IMR-90 (cell line): ENCODE data around the gene RELN. TPM values are rescaled to one million over a fixed set of nuclear protein-coding genes. Genes with fewer than 3 reads are reported as not detected.

ENCODE experiments used
- ATAC-seq: fragments of 200-7000 bp; cut with Tn5 transposase; 2 replicates; pipeline ENCODE4 v1.9.1; 2020; ENCODE audit warnings: low read depth, mild to moderate bottlenecking, moderate library complexity
- BruUV-seq: library from RNA; stranded (reverse); fragments of 400-500 nt; replicated peaks from 2 replicates; lab custom pipeline; 2021; lab: Mats Ljungman, UMichigan
- CTCF ChIA-PET: fragments of 300-600 bp; formaldehyde crosslinking; extraction: SDS; loops from one replicate; lab custom pipeline; 2021; ENCODE audit warnings: antibody characterized with exemption; lab: Yijun Ruan, JAX
- POLR2A ChIA-PET: fragments of 300-600 bp; sonication (Branson Sonifier 250); formaldehyde crosslinking; loops from one replicate; lab custom pipeline; 2022; ENCODE audit warnings: antibody characterized with exemption; ENCODE audit not compliant: unreplicated experiment; lab: Charles Lee
- DNase-seq: peaks from one replicate; pipeline ENCODE4 v3.0.0; 2013
- H2AFZ ChIP-seq: replicated peaks from 2 replicates; pipeline ENCODE3; 2013; ENCODE audit warnings: low read length, mild to moderate bottlenecking; ENCODE audit not compliant: poor library complexity
- H2AK5ac ChIP-seq: 2 replicates; pipeline ENCODE4 v1.6.1; 2013; ENCODE audit warnings: low read depth, low read length, inconsistent platforms
- H2AK9ac ChIP-seq: replicated peaks from 2 replicates; pipeline ENCODE3; 2013; ENCODE audit warnings: mild to moderate bottlenecking, low read depth, low read length, moderate library complexity; ENCODE audit not compliant: poor library complexity
- H2BK120ac ChIP-seq: 2 replicates; pipeline ENCODE4 v1.6.1; 2013; ENCODE audit warnings: low read depth, low read length, inconsistent platforms
- H2BK15ac ChIP-seq: 3 replicates; pipeline ENCODE4 v1.6.1; 2013; ENCODE audit warnings: low read depth, low read length, inconsistent platforms
- H2BK20ac ChIP-seq: 2 replicates; pipeline ENCODE4 v1.6.1; 2013; ENCODE audit warnings: low read depth, mild to moderate bottlenecking, inconsistent platforms, low read length, moderate library complexity
- H2BK5ac ChIP-seq: 2 replicates; pipeline ENCODE4 v1.6.1; 2013; ENCODE audit warnings: mild to moderate bottlenecking, low read depth, low read length, inconsistent platforms; ENCODE audit not compliant: poor library complexity, severe bottlenecking
- H3K14ac ChIP-seq: replicated peaks from 2 replicates; pipeline ENCODE4 v1.6.1; 2013; ENCODE audit warnings: low read depth, low read length, inconsistent platforms
- H3K18ac ChIP-seq: 2 replicates; pipeline ENCODE4 v1.6.1; 2013; ENCODE audit warnings: low read depth, low read length, control low read depth
- H3K23ac ChIP-seq: 2 replicates; pipeline ENCODE4 v1.6.1; 2013; ENCODE audit warnings: low read depth, low read length, inconsistent platforms
- H3K27ac ChIP-seq: 2 replicates; pipeline ENCODE4 v1.5.1; 2013; ENCODE audit warnings: mild to moderate bottlenecking, control low read depth, low read length; ENCODE audit not compliant: insufficient read depth
- H3K27me3 ChIP-seq: 2 replicates; pipeline ENCODE4 v1.6.1; 2013; ENCODE audit warnings: low read length; ENCODE audit not compliant: control insufficient read depth, insufficient read depth
- H3K36me3 ChIP-seq: 2 replicates; pipeline ENCODE4 v1.6.1; 2013; ENCODE audit warnings: low read length, mixed read lengths; ENCODE audit not compliant: control insufficient read depth, insufficient read depth
- H3K4ac ChIP-seq: 2 replicates; pipeline ENCODE4 v1.6.1; 2013; ENCODE audit warnings: low read depth, low read length, inconsistent platforms
- H3K4me1 ChIP-seq: 2 replicates; pipeline ENCODE4 v1.6.1; 2013; ENCODE audit warnings: low read length, mixed read lengths; ENCODE audit not compliant: control insufficient read depth, insufficient read depth
- H3K4me2 ChIP-seq: 2 replicates; pipeline ENCODE4 v1.6.1; 2013; ENCODE audit warnings: low read depth, mild to moderate bottlenecking, control low read depth, low read length, moderate library complexity
- H3K4me3 ChIP-seq: 2 replicates; pipeline ENCODE4 v1.5.1; 2013; ENCODE audit warnings: low read depth, mild to moderate bottlenecking, control low read depth, low read length, moderate library complexity; ENCODE audit not compliant: insufficient read depth
- H3K56ac ChIP-seq: 2 replicates; pipeline ENCODE4 v1.6.1; 2013; ENCODE audit warnings: low read length, inconsistent platforms; ENCODE audit not compliant: insufficient read depth; ENCODE audit errors: extremely low read depth
- H3K79me1 ChIP-seq, 2 experiments: 2 replicates each; pipeline ENCODE4 v1.6.1; 2013; ENCODE audit warnings: low read length in 2 of 2, inconsistent platforms in 1 of 2, low read depth in 1 of 2
- H3K9ac ChIP-seq: 2 replicates; pipeline ENCODE4 v1.6.1; 2013; ENCODE audit warnings: low read depth, low read length, control low read depth
- H3K9me1 ChIP-seq: 2 replicates; pipeline ENCODE4 v1.6.1; 2013; ENCODE audit warnings: low read length, inconsistent platforms; ENCODE audit not compliant: insufficient read depth
- H3K9me3 ChIP-seq: 2 replicates; pipeline ENCODE4 v1.6.1; 2013; ENCODE audit warnings: low read length; ENCODE audit not compliant: control insufficient read depth, insufficient read depth
- H4K20me1 ChIP-seq: 2 replicates; pipeline ENCODE4 v1.6.1; 2013; ENCODE audit warnings: low read length, inconsistent platforms; ENCODE audit not compliant: insufficient read depth
- H4K5ac ChIP-seq: 2 replicates; pipeline ENCODE4 v1.6.1; 2013; ENCODE audit warnings: mild to moderate bottlenecking, low read depth, low read length, control low read depth
- H4K8ac ChIP-seq, 2 experiments: 2 replicates each; pipeline ENCODE4 v1.6.1; 2013; ENCODE audit warnings: low read depth in 2 of 2, low read length in 2 of 2, control low read depth in 1 of 2, inconsistent platforms in 1 of 2
- H4K91ac ChIP-seq: 2 replicates; pipeline ENCODE4 v1.6.1; 2013; ENCODE audit warnings: low read depth, low read length, inconsistent platforms; ENCODE audit not compliant: insufficient read depth
- BHLHE40 ChIP-seq: fragments of 150-350 bp; IDR thresholded peaks from 2 replicates; pipeline ENCODE4 v1.6.1; 2016; ENCODE audit warnings: mild to moderate bottlenecking, low read depth, low read length
- CEBPB ChIP-seq: IDR thresholded peaks from 2 replicates; pipeline ENCODE4 v1.6.1; 2012; ENCODE audit warnings: low read depth, low read length, improper control_type of control experiment
- CHD1 ChIP-seq: IDR thresholded peaks from 2 replicates; pipeline ENCODE4 v1.6.1; 2012; ENCODE audit warnings: low read depth, low read length, improper control_type of control experiment
- CTCF ChIP-seq: conservative IDR thresholded peaks from 2 replicates; pipeline ENCODE4 v1.5.1; 2012; ENCODE audit warnings: mild to moderate bottlenecking, low read depth, low read length, improper control_type of control experiment
- ELK1 ChIP-seq: fragments of 150-350 bp; IDR thresholded peaks from 2 replicates; pipeline ENCODE4 v1.6.1; 2016; ENCODE audit warnings: low read depth, mild to moderate bottlenecking, low read length, moderate library complexity, borderline replicate concordance
- FOS ChIP-seq: fragments of 150-350 bp; IDR thresholded peaks from 2 replicates; pipeline ENCODE4 v1.6.1; 2016; ENCODE audit warnings: low read depth, low read length
- MAFK ChIP-seq: IDR thresholded peaks from 2 replicates; pipeline ENCODE4 v1.6.1; 2012; ENCODE audit warnings: low read depth, low read length, improper control_type of control experiment
- MAZ ChIP-seq: IDR thresholded peaks from 2 replicates; pipeline ENCODE4 v1.6.1; 2012; ENCODE audit warnings: low read depth, mild to moderate bottlenecking, low read length, improper control_type of control experiment, moderate library complexity, borderline replicate concordance
- MXI1 ChIP-seq: IDR thresholded peaks from 2 replicates; pipeline ENCODE4 v1.6.1; 2012; ENCODE audit warnings: low read depth, mild to moderate bottlenecking, low read length, moderate library complexity, borderline replicate concordance
- NFE2L2 ChIP-seq: fragments of 150-350 bp; IDR thresholded peaks from 2 replicates; pipeline ENCODE4 v1.6.1; 2016; ENCODE audit warnings: low read depth, mild to moderate bottlenecking, low read length
- POLR2A ChIP-seq: IDR thresholded peaks from 2 replicates; pipeline ENCODE4 v1.6.1; 2012; ENCODE audit warnings: mild to moderate bottlenecking, low read depth, low read length
- RAD21 ChIP-seq: IDR thresholded peaks from 2 replicates; pipeline ENCODE4 v1.6.1; 2012; ENCODE audit warnings: low read length, improper control_type of control experiment
- RCOR1 ChIP-seq: IDR thresholded peaks from 2 replicates; pipeline ENCODE4 v1.6.1; 2012; ENCODE audit warnings: mild to moderate bottlenecking, low read length, improper control_type of control experiment; ENCODE audit not compliant: insufficient replicate concordance
- RFX5 ChIP-seq: IDR thresholded peaks from 2 replicates; pipeline ENCODE4 v1.8.0; 2012; ENCODE audit warnings: low read depth, mild to moderate bottlenecking, low read length, moderate library complexity
- SMC3 ChIP-seq: fragments of 150-350 bp; IDR thresholded peaks from 2 replicates; pipeline ENCODE4 v1.6.1; 2016; ENCODE audit warnings: low read depth, mild to moderate bottlenecking, antibody characterized with exemption, low read length, moderate library complexity
- USF2 ChIP-seq: fragments of 150-350 bp; IDR thresholded peaks from 2 replicates; pipeline ENCODE4 v1.6.1; 2017; ENCODE audit warnings: mild to moderate bottlenecking, antibody characterized with exemption, low read length, low read depth
- WGBS, 2 experiments: methylation state at CpG; one replicate each; pipeline versions ENCODE4 v1.1.5 to v1.1.7; 2013; ENCODE audit warnings: missing lambda C conversion rate in 2 of 2; ENCODE audit not compliant: insufficient read length in 1 of 2; ENCODE audit errors: extremely low coverage in 2 of 2; 5-methylcytosine and 5-hydroxymethylcytosine counted together
- dilution Hi-C: fragments of 300-500 bp; cut with HindIII; formaldehyde crosslinking; loops from one replicate; pipeline ENCODE4 v1.14.3; 2018; ENCODE audit warnings: low sequenced_read_pairs; ENCODE audit not compliant: unreplicated experiment
- in situ Hi-C: fragments of 300-500 bp; cut with MboI; formaldehyde crosslinking; loops from 3 replicates; pipeline ENCODE4 v1.14.3; 2019; ENCODE audit warnings: low sequenced_read_pairs, inconsistent platforms, mixed read lengths
- intact Hi-C: fragments of 100-400 bp; cut with micrococcal nuclease; formaldehyde crosslinking; loops from 2 replicates; pipeline ENCODE4 v1.10.0; 2022
- polyA plus RNA-seq, 3 experiments: library from polyadenylated mRNA; depleted of rRNA; stranded (reverse); fragments of >200 nt; gene quantifications; 2 replicates each; pipeline ENCODE4 v1.2.3, GENCODE V29; 2012; ENCODE audit warnings: low replicate concordance in 1 of 3
- total RNA-seq: library from RNA; depleted of rRNA; stranded (reverse); fragments of >200 nt; gene quantifications from 2 replicates; pipeline ENCODE4 v1.2.3, GENCODE V29; 2012

The RELN gene
- total and polyA plus RNA-seq, 2 of the 4 experiments (the other 2 are of a cell fraction) = 14.7 to 23.7 TPM

GRCh38 chr7:103762877-103763276, 226.6 kb downstream of the RELN start:
- Histone ChIP-seq H2AK9ac (no peak overlapping the region), H2AFZ (no peak overlapping the region), H4K5ac (no peak overlapping the region), H3K18ac (no peak overlapping the region), H3K9me3 (no peaks in the 10 kb centered on the region), H3K4me2 (no peak overlapping the region), H3K36me3 (no peaks in the 10 kb centered on the region), H3K79me1 (no peaks in the 10 kb centered on the region), H3K56ac (no peak overlapping the region), H3K27ac (no peak overlapping the region), H3K27me3 (no peaks in the 10 kb centered on the region), H2BK120ac (no peak overlapping the region), H3K9me1 (peaks cover 6% of the 10 kb centered on the region; the same call in 1 of the 2 replicates), H3K4me3 (no peak overlapping the region), H3K4ac (no peak overlapping the region), H3K9ac (no peak overlapping the region), H3K14ac (no peak overlapping the region), H4K8ac (no peak overlapping the region), H2AK5ac (no peak overlapping the region), H2BK15ac (no peak overlapping the region), H4K91ac (no peak overlapping the region), H4K20me1 (no peaks in the 10 kb centered on the region), H3K23ac (no peak overlapping the region), H2BK20ac (no peak overlapping the region), H3K4me1 (peaks cover 7% of the 10 kb centered on the region; the same call in 1 of the 2 replicates), H2BK5ac (no peak overlapping the region)
- no peak for DNase-seq
- in situ Hi-C loops (no loop called here), intact Hi-C loops (no loop called here), dilution Hi-C loops (no loop called here)
- WGBS, 2 experiments = no CpG with 5 or more reads among the region's 1 CpG
- TF ChIP-seq CEBPB (no peak), SMC3 (no peak), CHD1 (no peak), BHLHE40 (no peak), NFE2L2 (no peak), FOS (no peak), MAZ (no peak), CTCF (no peak), RAD21 (no peak), POLR2A (no peak), ELK1 (no peak), MXI1 (no peak), RFX5 (no peak), USF2 (no peak), MAFK (no peak), RCOR1 (no peak)
- no TSS peak for BruUV-seq
- no peak for ATAC-seq
- ChIA-PET CTCF (no interaction called here), POLR2A (no interaction called here)
